ENCODE data around the gene SAMD9. TPM values are rescaled to one million over a fixed set of nuclear protein-coding genes. Genes with fewer than 3 reads are reported as not detected.

The SAMD9 gene
- polyA plus RNA-seq, 2 of the 4 experiments (the other 2 are of a cell fraction) = 4.7 to 5.6 TPM

Other genes starting within 250 kb of the SAMD9 start
- gene SAMD9L, start 30.4 kb upstream of the SAMD9 start, polyA plus RNA-seq (2011; rRNA removed) = 1.4 and 1.5 TPM in 2 replicates
- 0.44 to 0.70 TPM (median 0.56 TPM) in 3 replicates for gene SAMD9L, start 30.4 kb upstream of the SAMD9 start, polyA plus RNA-seq (2017; fragmentation: RNase III; extraction: RNeasy Plus Mini Kit Qiagen cat#74134 plus additional on column Dnase treatment)
- 0.04 and 0.05 TPM in 2 replicates for gene HEPACAM2, start 108.5 kb upstream of the SAMD9 start, polyA plus RNA-seq (2011; rRNA removed)
- gene HEPACAM2, start 108.5 kb upstream of the SAMD9 start, polyA plus RNA-seq (2017; fragmentation: RNase III; extraction: RNeasy Plus Mini Kit Qiagen cat#74134 plus additional on column Dnase treatment) = not detected in 3 replicates
- gene VPS50, start 114.4 kb upstream of the SAMD9 start, polyA plus RNA-seq (2011; rRNA removed) = 18.3 and 19.0 TPM in 2 replicates
- 7.9 to 8.9 TPM (median 8.2 TPM) in 3 replicates for gene VPS50, start 114.4 kb upstream of the SAMD9 start, polyA plus RNA-seq (2017; fragmentation: RNase III; extraction: RNeasy Plus Mini Kit Qiagen cat#74134 plus additional on column Dnase treatment)

All from A549 (cell line).